CD4-positive, alpha-beta T cell treated with Interleukin-4 for 1 hour (primary cell): ENCODE data around the gene METRNL.
"Not testable (repeated sequence)": the region's sequence is repeated elsewhere in the genome, so short reads cannot be mapped to it uniquely, and the experiment has no call there.

Source experiments
- DNase-seq, 2 donors: peaks; one replicate each; pipeline ENCODE4 v3.0.0-alpha.2; 2020 to 2022

The METRNL gene

GRCh38 chr17:83109793-83110645 is 30.6 kb downstream of the METRNL start:
- no peak for DNase-seq

- DNase-seq: no peak
Measured at GRCh38 chr17:83110735-83111134, 31.3 kb downstream of the METRNL start.

GRCh38 chr17:83111516-83112282 is 32.3 kb downstream of the METRNL start:
- DNase-seq: no peak

GRCh38 chr17:83113381-83113780 is 34.0 kb downstream of the METRNL start:
- DNase-seq: no peak

GRCh38 chr17:83113792-83114191 is 34.4 kb downstream of the METRNL start:
- DNase-seq: no peak

GRCh38 chr17:83114706-83115105 is 35.3 kb downstream of the METRNL start:
- no peak for DNase-seq

- DNase-seq: no peak
Measured at GRCh38 chr17:83115202-83115651, 35.8 kb downstream of the METRNL start.

GRCh38 chr17:83115832-83116231 is 36.4 kb downstream of the METRNL start:
- no peak for DNase-seq

GRCh38 chr17:83116311-83116771 is 36.9 kb downstream of the METRNL start:
- no peak for DNase-seq

GRCh38 chr17:83116783-83117555 is 37.6 kb downstream of the METRNL start:
- DNase-seq: no peak

- no peak for DNase-seq
Measured at GRCh38 chr17:83117583-83117982, 38.2 kb downstream of the METRNL start.

GRCh38 chr17:83118071-83118841 is 38.8 kb downstream of the METRNL start:
- DNase-seq: no peak

- peak; percentile 30 to 75 for DNase-seq
Measured at GRCh38 chr17:83119987-83120864, 40.8 kb downstream of the METRNL start.

- not testable (repeated sequence) for DNase-seq
Measured at GRCh38 chr17:83121473-83121872, 42.1 kb downstream of the METRNL start.

- DNase-seq: no peak
Measured at GRCh38 chr17:83121921-83122820, 42.8 kb downstream of the METRNL start.

- DNase-seq: no peak
Measured at GRCh38 chr17:83122834-83123233, 43.4 kb downstream of the METRNL start.

GRCh38 chr17:83123896-83124801 is 44.7 kb downstream of the METRNL start:
- DNase-seq: peak in 1 of 2 donors; percentile 39

- DNase-seq: peak; percentile 31 to 51
Measured at GRCh38 chr17:83124871-83125514, 45.6 kb downstream of the METRNL start.
